NB4 (cell line): ENCODE data around the gene CPXM2.

Experiments
- DNase-seq: peaks from one replicate; pipeline ENCODE4 v3.0.0; 2010; ENCODE audit warnings: low read depth
- H3K4me3 ChIP-seq: one replicate; pipeline ENCODE4 v1.5.1; 2011; ENCODE audit warnings: mild to moderate bottlenecking, low read depth, low read length, moderate library complexity
- MAX ChIP-seq: IDR thresholded peaks from 2 replicates; pipeline ENCODE4 v1.6.1; 2011; ENCODE audit warnings: low read depth, low read length
- MYC ChIP-seq: IDR thresholded peaks from 2 replicates; pipeline ENCODE4 v1.6.1; 2011; ENCODE audit warnings: low read depth, low read length
- POLR2A ChIP-seq: IDR thresholded peaks from 2 replicates; pipeline ENCODE4 v1.6.1; 2011; ENCODE audit warnings: mild to moderate bottlenecking; ENCODE audit not compliant: insufficient read length; ENCODE audit errors: extremely low read depth
- TF ChIP-seq, protein P1 (sequence below): IDR thresholded peaks from one replicate; pipeline ENCODE4 v1.5.1; 2012; ENCODE audit warnings: low read depth, low read length

The CPXM2 gene

DNA sequence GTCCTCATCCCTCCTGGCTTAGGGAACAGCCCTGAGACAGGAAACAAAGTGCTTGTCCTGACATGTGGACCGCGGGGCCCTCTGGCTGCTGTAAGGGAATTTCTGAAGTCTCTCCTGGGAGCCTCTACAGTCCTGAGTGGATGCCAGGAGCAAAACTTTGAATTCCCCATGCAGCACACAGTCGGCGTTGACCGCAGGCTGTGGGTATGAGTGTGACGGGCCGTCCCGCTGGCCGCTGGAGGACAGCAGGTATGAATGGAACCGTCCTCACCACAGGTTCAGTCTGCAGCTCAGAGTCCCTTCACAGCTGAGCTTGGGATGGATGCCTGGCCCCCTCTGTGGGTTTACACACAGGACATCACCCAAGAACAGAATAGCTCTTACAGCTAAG lies 130.6 kb downstream of the CPXM2 start:
- DNase-seq = no peak
- H3K4me3 ChIP-seq = no peak overlapping the region
- no peak for TF ChIP-seq MYC
- TF ChIP-seq POLR2A = no peak
- TF ChIP-seq MAX = no peak
- TF ChIP-seq, protein P1, sequence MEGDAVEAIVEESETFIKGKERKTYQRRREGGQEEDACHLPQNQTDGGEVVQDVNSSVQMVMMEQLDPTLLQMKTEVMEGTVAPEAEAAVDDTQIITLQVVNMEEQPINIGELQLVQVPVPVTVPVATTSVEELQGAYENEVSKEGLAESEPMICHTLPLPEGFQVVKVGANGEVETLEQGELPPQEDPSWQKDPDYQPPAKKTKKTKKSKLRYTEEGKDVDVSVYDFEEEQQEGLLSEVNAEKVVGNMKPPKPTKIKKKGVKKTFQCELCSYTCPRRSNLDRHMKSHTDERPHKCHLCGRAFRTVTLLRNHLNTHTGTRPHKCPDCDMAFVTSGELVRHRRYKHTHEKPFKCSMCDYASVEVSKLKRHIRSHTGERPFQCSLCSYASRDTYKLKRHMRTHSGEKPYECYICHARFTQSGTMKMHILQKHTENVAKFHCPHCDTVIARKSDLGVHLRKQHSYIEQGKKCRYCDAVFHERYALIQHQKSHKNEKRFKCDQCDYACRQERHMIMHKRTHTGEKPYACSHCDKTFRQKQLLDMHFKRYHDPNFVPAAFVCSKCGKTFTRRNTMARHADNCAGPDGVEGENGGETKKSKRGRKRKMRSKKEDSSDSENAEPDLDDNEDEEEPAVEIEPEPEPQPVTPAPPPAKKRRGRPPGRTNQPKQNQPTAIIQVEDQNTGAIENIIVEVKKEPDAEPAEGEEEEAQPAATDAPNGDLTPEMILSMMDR = no peak

DNA sequence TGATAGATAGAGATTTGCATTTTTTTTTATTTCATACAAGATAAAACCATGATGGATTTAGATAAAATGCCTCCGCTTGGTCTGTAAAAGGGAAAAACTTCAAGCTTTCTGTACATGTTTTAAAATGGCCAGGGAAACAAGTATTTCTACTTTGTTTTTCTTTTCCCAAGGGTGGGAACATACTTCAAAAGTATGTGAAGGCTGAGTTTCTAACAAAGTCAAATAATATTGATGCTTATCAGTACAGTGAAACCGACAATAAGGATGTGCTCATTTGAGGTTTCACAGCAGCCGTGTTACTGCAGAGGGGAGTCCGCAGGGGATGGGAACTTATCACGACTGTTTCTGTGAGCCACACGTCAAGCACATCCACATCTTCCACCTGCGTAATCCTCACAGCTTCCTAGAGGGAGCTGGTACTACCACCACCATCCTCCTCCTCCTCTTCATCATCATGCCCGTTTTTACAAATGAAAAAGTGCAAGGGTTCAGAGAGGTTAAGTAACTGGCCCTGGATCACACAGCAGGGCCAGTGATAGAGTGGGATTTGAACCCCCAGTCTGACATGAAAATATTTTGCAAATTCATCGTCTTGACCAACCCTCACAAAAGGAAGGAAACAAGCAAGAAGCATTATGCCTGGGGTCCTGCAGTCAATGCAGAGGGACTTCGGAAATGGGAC lies 131.1 kb downstream of the CPXM2 start:
- TF ChIP-seq, protein P1 = no peak
- no peak for TF ChIP-seq MAX
- no peak for TF ChIP-seq POLR2A
- no peak for TF ChIP-seq MYC
- no peak overlapping the region for H3K4me3 ChIP-seq
- no peak for DNase-seq

GRCh38 chr10:123759501-123760031 lies 132.0 kb downstream of the CPXM2 start:
- DNase-seq = no peak
- H3K4me3 ChIP-seq = no peak overlapping the region
- no peak for TF ChIP-seq MAX
- TF ChIP-seq POLR2A = no peak
- TF ChIP-seq, protein P1 = no peak
- TF ChIP-seq MYC = no peak

- TF ChIP-seq, protein P1 = no peak
- TF ChIP-seq MAX (no peak), MYC (no peak), POLR2A (no peak)
- no peak for DNase-seq
These were observed 132.6 kb downstream of the CPXM2 start for GRCh38 chr10:123759041-123759440.

DNA sequence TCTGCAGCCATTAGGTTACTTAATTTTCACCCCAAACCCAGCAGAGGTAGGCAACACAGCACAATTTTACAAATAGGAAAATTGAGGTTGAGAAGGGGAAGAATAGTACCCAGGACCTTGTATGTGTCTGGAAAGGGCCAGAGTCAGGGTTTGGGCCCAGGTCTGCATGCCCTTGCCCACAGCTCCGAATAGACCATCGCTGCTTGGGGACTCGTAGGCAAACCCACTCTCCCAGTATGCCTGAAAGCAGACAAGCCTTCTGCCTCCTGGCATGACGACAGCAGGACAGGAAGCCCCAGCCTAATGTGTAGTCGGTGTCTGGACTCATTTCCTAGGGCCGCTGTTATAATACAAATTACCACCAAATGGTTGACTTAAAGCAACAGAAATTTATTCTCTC lies 133.8 kb downstream of the CPXM2 start:
- H3K4me3 ChIP-seq = no peak overlapping the region
- no peak for DNase-seq
- TF ChIP-seq, protein P1 = no peak

More at GRCh38 chr10:123759041-123759440, 132.6 kb downstream of the CPXM2 start:
- H3K4me3 ChIP-seq = no peak overlapping the region
